Memory B cell (primary cell): ENCODE data around the gene STAM.

Experiments used
- ATAC-seq: fragments of 150-1000 bp; cut with Tn5 transposase; 2 replicates; pipeline ENCODE4 v1.10.0; 2021; ENCODE audit warnings: low read depth, mild to moderate bottlenecking, moderate library complexity
- DNase-seq, 2 donors: peaks; one replicate each; pipeline ENCODE4 v3.0.0; 2022; ENCODE audit warnings: low spot score in 2 of 2
- H3K27ac Mint-ChIP-seq: one replicate; pipeline ENCODE4 v1.8.0; 2022; ENCODE audit warnings: mild to moderate bottlenecking, moderate library complexity, mixed read lengths
- H3K27me3 Mint-ChIP-seq: one replicate; pipeline ENCODE4 v1.8.0; 2022; ENCODE audit warnings: mixed read lengths
- H3K36me3 Mint-ChIP-seq: one replicate; pipeline ENCODE4 v1.8.0; 2022; ENCODE audit warnings: mild to moderate bottlenecking, mixed read lengths
- H3K4me1 Mint-ChIP-seq: one replicate; pipeline ENCODE4 v1.8.0; 2022; ENCODE audit warnings: mixed read lengths
- H3K4me3 Mint-ChIP-seq: one replicate; pipeline ENCODE4 v1.8.0; 2022; ENCODE audit warnings: mild to moderate bottlenecking, moderate library complexity, mixed read lengths
- H3K9me3 Mint-ChIP-seq: one replicate; pipeline ENCODE4 v1.8.0; 2022; ENCODE audit warnings: mixed read lengths

Gene STAM

DNA sequence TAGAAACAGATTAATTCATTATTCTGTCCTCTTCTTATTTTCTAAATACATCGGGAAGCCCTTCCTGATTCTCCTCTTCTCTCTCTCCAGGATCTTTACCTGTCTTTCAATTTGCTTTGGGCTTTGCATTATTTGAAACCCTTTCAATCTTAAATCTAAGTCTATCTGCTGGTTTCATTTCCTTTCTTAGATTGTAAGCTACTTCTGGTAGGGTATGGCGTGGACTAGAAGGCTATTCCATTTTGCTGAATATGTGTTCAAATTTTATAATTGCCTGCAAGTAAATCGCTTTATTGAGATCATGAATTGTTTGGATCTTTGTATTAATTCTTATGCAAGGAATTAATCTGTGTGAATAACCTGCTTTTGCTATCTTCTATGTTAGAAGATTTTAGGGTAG lies 11.1 kb downstream of the STAM start:
- peaks cover 39% of the 10 kb centered on the region for H3K4me1 Mint-ChIP-seq
- peaks cover 3% of the 10 kb centered on the region for H3K9me3 Mint-ChIP-seq
- no peak for DNase-seq
- H3K27me3 Mint-ChIP-seq, result no peaks in the 10 kb centered on the region
- peak overlapping the region; percentile 48 for H3K27ac Mint-ChIP-seq
- peak; percentile 52 for ATAC-seq
- no peak overlapping the region for H3K4me3 Mint-ChIP-seq
- peaks cover 29% of the 10 kb centered on the region for H3K36me3 Mint-ChIP-seq

DNA sequence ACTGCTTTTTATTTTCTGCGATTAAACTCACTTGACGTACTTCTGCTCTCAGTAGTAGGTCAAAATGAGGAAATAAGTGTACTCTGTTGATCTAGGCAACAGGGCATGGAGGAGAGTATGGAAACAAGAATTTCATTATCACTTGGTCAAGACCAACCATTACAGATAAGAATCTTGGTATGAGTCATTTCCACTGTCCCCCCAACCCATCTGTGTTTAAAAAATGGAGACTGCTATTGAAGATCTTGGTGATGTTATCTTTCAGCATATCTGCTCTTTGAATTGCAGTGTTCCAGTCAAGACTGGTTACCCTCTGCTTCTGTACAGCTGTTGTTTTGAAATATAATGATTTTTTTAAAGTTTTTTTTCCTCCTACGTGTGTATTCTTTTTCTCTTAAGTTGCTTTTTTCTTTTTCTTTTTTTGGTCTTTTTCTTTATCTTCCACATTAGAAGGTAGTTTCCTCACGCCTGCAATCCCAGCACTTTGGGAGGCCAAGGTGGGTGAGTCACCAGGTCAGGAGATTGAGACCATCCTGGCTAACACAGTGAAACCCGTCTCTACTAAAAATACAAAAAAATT lies 11.7 kb downstream of the STAM start:
- Mint-ChIP-seq H3K9me3 (peaks cover 3% of the 10 kb centered on the region), H3K36me3 (peaks cover 29% of the 10 kb centered on the region), H3K27ac (peak overlapping the region; percentile 48), H3K27me3 (no peaks in the 10 kb centered on the region), H3K4me1 (peaks cover 39% of the 10 kb centered on the region), H3K4me3 (peak overlapping the region; percentile 40)
- DNase-seq (no peak), ATAC-seq (peak; percentile 90)

DNA sequence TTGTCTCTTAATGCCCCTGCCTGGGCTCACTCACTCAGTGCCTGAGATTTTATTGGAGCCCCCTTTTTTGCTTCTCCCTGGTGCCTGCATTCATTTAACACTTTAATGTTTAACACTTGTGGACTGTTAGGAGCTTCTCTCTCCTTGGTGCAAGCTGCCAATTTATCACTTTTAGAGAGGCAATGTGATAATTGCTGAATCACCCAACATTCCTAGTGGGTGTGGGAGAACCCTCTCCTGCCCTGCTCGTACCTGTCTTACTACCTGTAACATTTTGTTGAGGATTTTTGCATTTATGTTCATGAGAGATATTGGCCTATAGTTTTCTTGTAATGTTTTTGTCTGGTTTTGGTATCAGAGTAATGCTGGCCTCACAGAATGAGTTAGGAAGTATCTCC lies 13.2 kb downstream of the STAM start:
- Mint-ChIP-seq H3K27ac (peak overlapping the region; percentile 26), H3K27me3 (no peaks in the 10 kb centered on the region), H3K4me3 (no peak overlapping the region), H3K9me3 (peaks cover 3% of the 10 kb centered on the region), H3K36me3 (peaks cover 34% of the 10 kb centered on the region), H3K4me1 (peaks cover 34% of the 10 kb centered on the region)
- no peak for ATAC-seq
- no peak for DNase-seq

DNA sequence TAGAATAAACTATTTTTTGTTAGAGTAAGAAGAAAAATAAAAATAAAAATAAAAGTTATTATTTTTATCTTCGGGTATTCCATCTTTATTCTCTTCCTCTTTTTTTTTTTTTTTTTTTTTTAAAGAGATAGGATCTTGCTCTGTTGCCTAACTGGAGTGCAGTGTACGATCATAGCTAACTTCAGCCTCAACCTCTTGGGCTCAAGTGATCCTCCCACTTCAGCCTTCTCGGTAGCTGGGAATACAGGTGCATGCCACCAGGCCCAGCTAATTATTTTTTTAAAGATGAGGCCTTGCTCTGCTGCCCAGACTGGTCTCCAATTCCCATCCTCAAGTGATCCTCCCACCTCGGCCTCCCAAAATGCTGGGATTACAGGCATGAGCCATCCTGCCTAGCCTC lies 15.4 kb downstream of the STAM start:
- peaks cover 37% of the 10 kb centered on the region for H3K4me1 Mint-ChIP-seq
- ATAC-seq, result no peak
- H3K36me3 Mint-ChIP-seq, result peaks cover 28% of the 10 kb centered on the region
- H3K27ac Mint-ChIP-seq, result no peak overlapping the region
- H3K27me3 Mint-ChIP-seq, result no peaks in the 10 kb centered on the region
- peaks cover 2% of the 10 kb centered on the region for H3K9me3 Mint-ChIP-seq
- H3K4me3 Mint-ChIP-seq, result no peak overlapping the region
- no peak for DNase-seq

DNA sequence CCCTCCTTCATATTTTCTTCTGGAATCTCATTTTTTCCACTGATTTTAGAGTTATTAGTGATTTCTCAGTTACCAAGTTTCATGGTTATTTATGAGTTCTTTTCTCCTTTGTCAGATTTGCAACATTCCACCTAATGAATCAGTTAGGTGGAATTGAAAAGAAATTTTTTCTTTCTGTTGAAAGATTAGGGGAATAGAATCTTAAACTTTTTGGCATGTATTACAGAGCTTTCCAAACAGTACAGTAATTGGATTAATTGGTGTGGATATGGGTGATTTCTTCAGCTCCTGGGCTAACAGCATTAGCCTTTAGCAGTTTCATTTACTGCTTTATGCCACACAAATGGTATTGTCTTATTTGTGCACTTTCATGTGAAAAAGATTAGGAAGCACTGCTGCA lies 17.0 kb downstream of the STAM start:
- ATAC-seq, result no peak
- peaks cover 28% of the 10 kb centered on the region for H3K36me3 Mint-ChIP-seq
- no peak overlapping the region for H3K27ac Mint-ChIP-seq
- H3K9me3 Mint-ChIP-seq, result peaks cover 2% of the 10 kb centered on the region
- no peak overlapping the region for H3K4me3 Mint-ChIP-seq
- no peaks in the 10 kb centered on the region for H3K27me3 Mint-ChIP-seq
- no peak for DNase-seq
- peaks cover 26% of the 10 kb centered on the region for H3K4me1 Mint-ChIP-seq

DNA sequence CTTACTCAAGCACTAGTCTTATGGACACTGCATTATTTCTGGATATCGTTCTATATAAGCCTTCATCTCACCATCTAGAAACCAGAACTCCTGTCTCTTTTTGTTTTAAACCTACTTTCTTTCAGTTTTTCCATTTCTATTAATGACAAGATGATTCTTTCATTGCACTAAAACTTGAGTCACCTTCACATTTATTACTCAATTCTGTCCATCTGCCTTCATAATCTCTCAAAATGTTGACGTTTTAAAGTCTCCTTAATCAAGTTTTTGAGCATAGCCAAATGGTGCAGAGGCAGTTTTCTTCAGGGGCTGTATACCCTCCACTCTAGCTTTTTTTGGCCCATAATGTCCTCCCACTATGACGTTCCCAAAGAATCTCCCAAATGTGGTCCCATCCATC lies 17.6 kb downstream of the STAM start:
- Mint-ChIP-seq H3K9me3 (peaks cover 2% of the 10 kb centered on the region), H3K4me1 (peaks cover 23% of the 10 kb centered on the region), H3K36me3 (peaks cover 25% of the 10 kb centered on the region), H3K4me3 (no peak overlapping the region), H3K27me3 (no peaks in the 10 kb centered on the region), H3K27ac (no peak overlapping the region)
- DNase-seq (no peak), ATAC-seq (no peak)

DNA sequence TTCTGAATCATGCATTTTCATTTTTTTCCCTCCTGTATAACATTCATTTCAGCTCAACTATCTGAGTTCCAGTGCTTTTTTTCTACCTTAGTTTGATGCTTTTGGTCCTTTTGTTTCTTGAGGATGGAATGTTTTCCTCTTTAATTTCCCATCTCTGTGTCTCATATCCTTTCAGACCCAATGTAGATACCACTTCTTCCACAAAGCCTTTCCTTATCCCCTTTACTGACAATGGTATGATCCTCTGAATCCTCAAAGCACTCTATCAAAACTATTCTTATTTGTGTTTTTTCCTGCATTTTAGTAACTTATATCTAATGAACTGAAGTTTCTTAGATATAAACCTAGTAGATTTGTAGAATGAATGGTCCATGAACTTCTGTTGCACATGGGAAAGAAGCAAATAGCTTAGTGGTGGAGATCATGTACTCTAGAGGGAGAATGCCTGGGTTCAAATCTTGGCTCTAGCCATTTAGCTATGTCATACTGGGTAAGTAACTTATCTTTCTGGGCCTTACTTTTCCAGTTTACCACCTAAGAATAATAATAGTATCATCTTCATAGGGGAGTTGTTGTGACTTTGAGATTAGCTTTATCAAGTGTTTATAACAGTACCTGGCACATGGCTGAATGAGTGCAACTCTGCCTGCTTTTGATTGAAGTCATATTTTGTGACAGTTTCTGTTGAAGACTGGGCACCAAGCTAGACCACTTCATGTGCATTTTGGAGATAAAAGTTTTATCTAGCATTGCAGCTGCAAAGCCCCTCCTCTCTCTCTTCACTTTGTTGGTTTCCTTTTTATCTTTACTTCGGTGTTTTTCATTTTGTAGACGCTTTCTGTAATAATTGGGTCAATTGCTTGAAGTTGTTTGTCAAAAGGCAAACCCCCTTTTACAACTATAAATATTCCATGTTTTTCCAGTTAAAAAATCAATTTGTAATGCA lies 18.5 kb downstream of the STAM start:
- no peak for DNase-seq
- Mint-ChIP-seq H3K36me3 (peaks cover 19% of the 10 kb centered on the region), H3K9me3 (peaks cover 2% of the 10 kb centered on the region), H3K4me3 (no peak overlapping the region), H3K27ac (no peak overlapping the region), H3K4me1 (peaks cover 16% of the 10 kb centered on the region), H3K27me3 (no peaks in the 10 kb centered on the region)
- no peak for ATAC-seq

DNA sequence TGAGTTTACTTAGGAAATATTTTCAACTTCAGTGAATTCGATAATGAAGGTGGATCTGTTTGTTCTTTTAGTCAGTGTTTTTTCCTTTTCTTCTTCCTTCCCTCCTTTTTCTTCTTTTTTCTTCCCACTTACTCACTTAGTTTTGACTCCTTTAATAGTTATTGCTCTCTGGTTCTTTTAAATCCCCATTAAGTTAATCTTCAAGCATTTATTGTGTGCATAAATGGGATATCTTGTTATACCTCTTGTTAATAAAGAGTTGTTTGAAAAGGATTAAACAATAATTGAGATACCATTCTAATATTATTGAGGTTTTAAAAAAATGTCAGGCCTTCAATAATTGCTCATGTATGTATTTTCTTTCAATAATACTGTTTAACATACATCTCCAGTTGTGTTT lies 19.5 kb downstream of the STAM start:
- H3K27ac Mint-ChIP-seq, result no peak overlapping the region
- peaks cover 17% of the 10 kb centered on the region for H3K4me1 Mint-ChIP-seq
- ATAC-seq, result no peak
- peaks cover 25% of the 10 kb centered on the region for H3K36me3 Mint-ChIP-seq
- no peaks in the 10 kb centered on the region for H3K27me3 Mint-ChIP-seq
- H3K4me3 Mint-ChIP-seq, result no peak overlapping the region
- H3K9me3 Mint-ChIP-seq, result no peaks in the 10 kb centered on the region
- no peak for DNase-seq

DNA sequence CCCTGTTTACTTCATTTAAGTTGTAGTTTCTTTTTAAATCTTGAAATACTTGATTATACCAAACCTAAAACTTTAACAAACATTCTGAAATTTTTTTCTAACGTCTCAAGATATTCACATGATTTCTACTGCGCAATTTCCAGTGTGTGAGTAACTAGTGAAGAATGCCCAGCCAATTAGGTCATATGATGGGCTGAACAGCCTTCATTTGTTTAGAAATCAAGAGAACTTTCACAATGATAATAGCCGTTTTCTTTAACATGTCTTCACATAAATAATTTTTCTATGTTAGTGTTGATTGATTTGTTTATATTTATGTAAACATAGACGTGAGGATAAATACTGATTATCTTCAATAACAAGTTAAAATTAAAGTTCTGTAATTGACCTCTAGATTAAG lies 21.8 kb downstream of the STAM start:
- Mint-ChIP-seq H3K4me1 (peaks cover 29% of the 10 kb centered on the region), H3K9me3 (no peaks in the 10 kb centered on the region), H3K36me3 (peaks cover 22% of the 10 kb centered on the region), H3K27me3 (no peaks in the 10 kb centered on the region), H3K27ac (no peak overlapping the region), H3K4me3 (no peak overlapping the region)
- DNase-seq (no peak), ATAC-seq (no peak)

DNA sequence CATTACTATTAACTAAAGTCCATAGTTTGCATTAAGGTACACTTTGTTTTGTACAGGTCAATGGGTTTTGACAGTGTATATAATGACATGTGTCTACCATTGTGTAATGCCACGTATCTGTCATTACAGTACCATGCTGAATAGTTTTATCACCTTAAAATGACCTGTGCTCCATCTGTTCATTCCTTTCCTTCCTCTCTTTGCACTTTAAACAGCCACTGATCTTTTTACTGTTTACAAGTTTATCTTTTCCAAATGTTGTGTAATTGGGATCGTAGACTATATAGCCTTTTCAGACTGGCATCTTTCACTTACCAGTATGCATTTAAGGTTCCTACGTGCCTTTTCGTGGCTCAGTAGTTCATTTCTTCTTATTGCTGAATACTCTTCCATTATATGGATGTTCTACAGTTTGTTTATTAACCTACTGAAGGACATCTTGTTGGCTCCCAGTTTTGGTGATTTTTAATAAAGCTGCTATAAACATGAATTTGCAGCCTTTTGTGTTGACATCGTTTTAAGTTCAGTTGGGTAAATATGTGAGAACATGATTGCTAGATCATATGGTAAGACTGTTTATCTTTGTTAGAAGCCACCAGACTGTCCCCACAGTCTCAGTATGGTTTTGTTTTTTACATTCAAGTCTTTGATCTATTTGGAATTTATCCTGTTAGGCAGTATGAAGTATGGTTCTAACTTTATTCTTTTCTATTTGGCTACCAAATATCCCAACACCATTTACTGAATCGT lies 24.7 kb downstream of the STAM start:
- Mint-ChIP-seq H3K27ac (peak overlapping the region; percentile 94), H3K36me3 (peaks cover 7% of the 10 kb centered on the region), H3K27me3 (no peaks in the 10 kb centered on the region), H3K4me1 (peaks cover 26% of the 10 kb centered on the region), H3K4me3 (no peak overlapping the region), H3K9me3 (no peaks in the 10 kb centered on the region)
- ATAC-seq (no peak), DNase-seq (no peak)

DNA sequence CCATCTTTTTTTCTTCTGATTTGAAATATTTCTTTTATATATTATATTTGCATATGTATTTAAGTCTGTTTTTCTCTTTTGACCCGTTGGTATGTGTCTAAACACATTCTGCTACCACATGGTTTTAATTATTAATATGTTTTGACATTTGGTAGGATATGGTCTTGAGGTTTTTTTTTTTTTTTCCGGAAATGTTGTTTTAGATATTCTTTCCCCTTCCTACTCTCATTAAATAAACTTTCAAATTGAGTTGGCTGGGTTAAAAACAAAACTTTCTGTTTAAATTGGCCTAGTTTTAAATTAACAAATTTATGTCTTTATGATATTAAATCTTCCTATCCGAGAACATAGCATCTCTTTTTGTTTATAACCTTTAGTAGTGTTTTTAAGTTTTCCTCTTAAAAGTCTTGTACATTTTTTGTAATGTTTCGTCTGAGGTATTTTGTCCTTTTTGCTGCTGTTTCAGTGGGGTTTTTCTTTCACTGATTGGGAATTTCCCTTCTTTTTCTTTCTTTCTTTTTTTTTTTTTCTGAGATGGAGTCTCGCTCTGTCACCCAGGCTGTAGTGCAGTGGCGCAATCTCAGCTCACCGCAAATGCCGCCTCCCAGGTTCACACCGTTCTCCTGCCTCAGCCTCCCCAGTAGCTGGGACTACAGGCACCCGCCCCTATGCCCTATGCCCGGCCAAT lies 25.4 kb downstream of the STAM start:
- DNase-seq, result peak; percentile 20 to 34
- no peaks in the 10 kb centered on the region for H3K9me3 Mint-ChIP-seq
- H3K36me3 Mint-ChIP-seq, result peaks cover 7% of the 10 kb centered on the region
- peak overlapping the region; percentile 94 for H3K27ac Mint-ChIP-seq
- H3K4me1 Mint-ChIP-seq, result peaks cover 26% of the 10 kb centered on the region
- ATAC-seq, result peak; percentile 87
- no peaks in the 10 kb centered on the region for H3K27me3 Mint-ChIP-seq
- peak overlapping the region; percentile 70 for H3K4me3 Mint-ChIP-seq

DNA sequence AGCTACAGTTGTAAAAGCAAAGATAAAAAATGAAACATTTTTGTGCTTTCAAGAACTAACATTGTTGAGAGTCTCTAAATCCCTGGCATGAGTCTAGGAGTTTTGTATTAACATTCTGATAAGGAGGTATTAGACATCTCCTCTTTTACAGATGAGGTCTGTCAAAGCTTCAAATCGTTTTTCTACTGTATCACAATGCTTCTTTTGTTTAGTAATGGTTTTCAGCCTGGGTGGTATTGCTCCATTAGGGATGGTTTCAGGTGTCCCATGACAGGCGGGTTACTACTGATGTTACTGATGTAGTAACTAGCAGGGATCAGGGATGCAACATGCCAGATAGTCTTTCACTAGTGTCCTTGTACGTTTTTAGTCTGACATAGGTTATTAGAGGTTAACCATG lies 27.4 kb downstream of the STAM start:
- H3K9me3 Mint-ChIP-seq, result no peaks in the 10 kb centered on the region
- no peaks in the 10 kb centered on the region for H3K27me3 Mint-ChIP-seq
- peaks cover 6% of the 10 kb centered on the region for H3K36me3 Mint-ChIP-seq
- no peak overlapping the region for H3K4me3 Mint-ChIP-seq
- peak overlapping the region; percentile 36 for H3K27ac Mint-ChIP-seq
- ATAC-seq (no peak), DNase-seq (no peak)
- peaks cover 26% of the 10 kb centered on the region for H3K4me1 Mint-ChIP-seq

DNA sequence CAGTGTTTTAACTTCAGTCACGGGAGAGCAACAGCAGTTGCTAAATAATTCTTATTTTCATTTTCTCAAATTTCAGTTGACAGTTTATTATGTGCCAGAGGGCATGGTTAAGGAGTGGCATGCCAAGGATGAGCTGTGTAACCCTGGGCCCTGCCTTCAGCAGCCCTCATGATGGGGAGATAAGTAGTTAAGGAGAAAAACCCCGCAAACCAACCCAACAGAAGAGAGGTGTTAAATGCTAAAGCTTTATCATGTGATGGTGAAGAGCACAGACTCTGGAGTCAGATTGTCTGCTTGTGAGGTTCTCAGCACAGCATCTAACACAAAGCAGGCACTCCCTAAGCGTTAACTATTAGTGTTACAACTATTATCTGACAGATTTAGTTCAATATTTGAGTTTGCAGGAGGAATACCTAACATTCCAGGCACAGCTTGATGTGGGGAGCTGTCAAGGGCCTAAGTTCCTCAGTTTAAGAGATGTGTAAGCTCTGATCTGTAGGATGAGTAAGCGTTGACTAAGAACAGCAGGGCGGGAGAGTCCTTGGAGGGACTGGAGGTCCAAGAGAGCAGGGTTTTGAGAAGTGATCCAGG lies 29.6 kb downstream of the STAM start:
- DNase-seq (no peak), ATAC-seq (no peak)
- no peak overlapping the region for H3K27ac Mint-ChIP-seq
- H3K27me3 Mint-ChIP-seq, result no peaks in the 10 kb centered on the region
- H3K36me3 Mint-ChIP-seq, result no peaks in the 10 kb centered on the region
- H3K9me3 Mint-ChIP-seq, result no peaks in the 10 kb centered on the region
- peaks cover 22% of the 10 kb centered on the region for H3K4me1 Mint-ChIP-seq
- no peak overlapping the region for H3K4me3 Mint-ChIP-seq
